H9 (cell line): Measurements from ENCODE around the gene ZFAND3. TPM values are rescaled to one million over a fixed set of nuclear protein-coding genes. Genes with fewer than 3 reads are reported as not detected.

Experiments used
- DNase-seq: peaks from one replicate; pipeline ENCODE4 v3.0.0-alpha.2; 2017
- H2AFZ ChIP-seq: one replicate; pipeline ENCODE4 v1.6.1; 2013; ENCODE audit warnings: mild to moderate bottlenecking, low read length, control low read depth, moderate library complexity
- H2AK5ac ChIP-seq: 2 replicates; pipeline ENCODE4 v1.6.1; 2013; ENCODE audit warnings: low read length, control low read depth, mixed read lengths; ENCODE audit not compliant: insufficient read length
- H2BK120ac ChIP-seq: one replicate; pipeline ENCODE4 v1.6.1; 2013; ENCODE audit warnings: low read depth, mild to moderate bottlenecking, low read length, control low read depth, inconsistent platforms; ENCODE audit not compliant: poor library complexity, severe bottlenecking
- H2BK12ac ChIP-seq: 2 replicates; pipeline ENCODE4 v1.6.1; 2013; ENCODE audit warnings: low read length, control low read depth, mixed read lengths, low read depth; ENCODE audit not compliant: insufficient read length
- H2BK15ac ChIP-seq: 2 replicates; pipeline ENCODE4 v1.6.1; 2013; ENCODE audit warnings: low read depth, low read length, control low read depth
- H2BK20ac ChIP-seq: one replicate; pipeline ENCODE4 v1.6.1; 2013; ENCODE audit warnings: low read depth, mild to moderate bottlenecking, low read length, control low read depth, inconsistent platforms; ENCODE audit not compliant: poor library complexity, severe bottlenecking
- H2BK5ac ChIP-seq: 2 replicates; pipeline ENCODE4 v1.6.1; 2013; ENCODE audit warnings: low read length, control low read depth, mixed read lengths; ENCODE audit not compliant: insufficient read length
- H3K14ac ChIP-seq: 2 replicates; pipeline ENCODE4 v1.6.1; 2013; ENCODE audit warnings: low read length, control low read depth; ENCODE audit not compliant: insufficient read depth
- H3K18ac ChIP-seq: 2 replicates; pipeline ENCODE4 v1.6.1; 2013; ENCODE audit warnings: low read depth, mild to moderate bottlenecking, mixed read lengths, low read length, control low read depth; ENCODE audit not compliant: insufficient read length
- H3K23ac ChIP-seq: 2 replicates; pipeline ENCODE4 v1.6.1; 2013; ENCODE audit warnings: low read length, control low read depth, mixed read lengths, low read depth; ENCODE audit not compliant: insufficient read length
- H3K23me2 ChIP-seq: 2 replicates; pipeline ENCODE4 v1.6.1; 2013; ENCODE audit warnings: low read depth, mild to moderate bottlenecking, mixed read lengths, low read length, control low read depth; ENCODE audit not compliant: insufficient read length, poor library complexity, severe bottlenecking
- H3K27ac ChIP-seq: 2 replicates; pipeline ENCODE4 v1.5.1; 2013; ENCODE audit warnings: low read length, control low read depth, mixed read lengths, low read depth; ENCODE audit not compliant: insufficient read length
- H3K27me3 ChIP-seq: 2 replicates; pipeline ENCODE4 v1.6.1; 2013; ENCODE audit warnings: low read length, control low read depth, inconsistent platforms; ENCODE audit not compliant: insufficient read depth
- H3K4ac ChIP-seq: 2 replicates; pipeline ENCODE4 v1.6.1; 2013; ENCODE audit warnings: low read depth, mild to moderate bottlenecking, control low read depth, inconsistent platforms, low read length, moderate library complexity
- H3K4me1 ChIP-seq: 2 replicates; pipeline ENCODE4 v1.6.1; 2013; ENCODE audit warnings: low read length, control low read depth, inconsistent platforms; ENCODE audit not compliant: insufficient read depth
- H3K4me2 ChIP-seq: 2 replicates; pipeline ENCODE4 v1.6.1; 2013; ENCODE audit warnings: low read length, control low read depth, mixed read lengths; ENCODE audit not compliant: insufficient read length, insufficient read depth
- H3K56ac ChIP-seq: 2 replicates; pipeline ENCODE4 v1.6.1; 2013; ENCODE audit warnings: low read depth, mild to moderate bottlenecking, mixed read lengths, low read length, control low read depth; ENCODE audit not compliant: insufficient read length
- H3K79me1 ChIP-seq: 2 replicates; pipeline ENCODE4 v1.6.1; 2013; ENCODE audit warnings: low read depth, mild to moderate bottlenecking, moderate library complexity, low read length, control low read depth, inconsistent platforms; ENCODE audit not compliant: insufficient read depth, poor library complexity, severe bottlenecking
- H3K79me2 ChIP-seq: 2 replicates; pipeline ENCODE4 v1.6.1; 2013; ENCODE audit warnings: low read length, control low read depth, inconsistent platforms; ENCODE audit not compliant: insufficient read depth
- H3K9ac ChIP-seq: 2 replicates; pipeline ENCODE4 v1.6.1; 2013; ENCODE audit warnings: low read length, control low read depth, mixed read lengths; ENCODE audit not compliant: insufficient read length; ENCODE audit errors: extremely low read depth
- H3K9me3 ChIP-seq: one replicate; pipeline ENCODE4 v1.6.1; 2013; ENCODE audit warnings: low read depth, low read length, inconsistent platforms; ENCODE audit not compliant: control insufficient read depth
- H3T11ph ChIP-seq: one replicate; pipeline ENCODE4 v1.6.1; 2013; ENCODE audit warnings: mild to moderate bottlenecking, low read length, control low read depth, inconsistent platforms
- H4K20me1 ChIP-seq: one replicate; pipeline ENCODE4 v1.6.1; 2013; ENCODE audit not compliant: control insufficient read depth, insufficient read length, insufficient read depth
- H4K5ac ChIP-seq: 2 replicates; pipeline ENCODE4 v1.6.1; 2013; ENCODE audit warnings: low read depth, mild to moderate bottlenecking, mixed read lengths, low read length, control low read depth; ENCODE audit not compliant: insufficient read length
- H4K8ac ChIP-seq: replicated peaks from 2 replicates; pipeline ENCODE4 v1.6.1; 2013; ENCODE audit warnings: low read length, control low read depth, mixed read lengths, low read depth; ENCODE audit not compliant: insufficient read length
- H4K91ac ChIP-seq: 2 replicates; pipeline ENCODE4 v1.6.1; 2013; ENCODE audit warnings: low read depth, mild to moderate bottlenecking, moderate library complexity, mixed read lengths, low read length, control low read depth; ENCODE audit not compliant: insufficient read length
- H3K27ac Mint-ChIP-seq, 3 experiments: 2 replicates in 2 of 3; 3 replicates in 1 of 3; pipeline ENCODE4 v1.8.0; 2020 to 2021; ENCODE audit warnings: mixed read lengths in 3 of 3, mild to moderate bottlenecking in 1 of 3, moderate library complexity in 1 of 3
- H3K27me3 Mint-ChIP-seq: 2 replicates; pipeline ENCODE4 v1.8.0; 2021; ENCODE audit warnings: low read depth, mild to moderate bottlenecking, moderate library complexity, mixed read lengths
- H3K36me3 Mint-ChIP-seq, 3 experiments: 2 replicates in 2 of 3; 3 replicates in 1 of 3; pipeline ENCODE4 v1.8.0; 2020 to 2021; ENCODE audit warnings: low read depth in 3 of 3, mixed read lengths in 3 of 3; ENCODE audit not compliant: insufficient read depth in 1 of 3
- H3K4me1 Mint-ChIP-seq, 2 experiments: 2 replicates each; pipeline ENCODE4 v1.8.0; 2020; ENCODE audit warnings: mixed read lengths in 2 of 2
- H3K4me3 Mint-ChIP-seq, 2 experiments: 2 replicates in 1 of 2; 3 replicates in 1 of 2; pipeline ENCODE4 v1.8.0; 2020 to 2021; ENCODE audit warnings: mild to moderate bottlenecking in 2 of 2, mixed read lengths in 2 of 2, moderate library complexity in 1 of 2
- H3K9me3 Mint-ChIP-seq, 2 experiments: 2 replicates in 1 of 2; 3 replicates in 1 of 2; pipeline ENCODE4 v1.8.0; 2020; ENCODE audit warnings: mild to moderate bottlenecking in 2 of 2, mixed read lengths in 2 of 2, moderate library complexity in 1 of 2
- WGBS: extraction: QIAGEN DNeasy Blood & Tissue Kit; methylation state at CpG from one replicate; pipeline ENCODE4 v1.1.7; 2013; ENCODE audit warnings: missing lambda C conversion rate, low lambda C conversion rate, mixed read lengths; ENCODE audit not compliant: insufficient read length; ENCODE audit errors: extremely low coverage; 5-methylcytosine and 5-hydroxymethylcytosine counted together
- total RNA-seq: library from RNA; stranded (reverse); gene quantifications from 2 replicates; pipeline ENCODE4 v1.2.1, GENCODE V29; 2021
- TF ChIP-seq, protein P1 (sequence below): fragments of 200-600 bp; sonication (generic); conservative IDR thresholded peaks from 3 replicates; pipeline ENCODE4 v1.8.0; 2021; ENCODE audit warnings: antibody characterized with exemption, mild to moderate bottlenecking

Gene ZFAND3
- total RNA-seq, 1 experiment from 2014 or later: 57.7 TPM

DNA sequence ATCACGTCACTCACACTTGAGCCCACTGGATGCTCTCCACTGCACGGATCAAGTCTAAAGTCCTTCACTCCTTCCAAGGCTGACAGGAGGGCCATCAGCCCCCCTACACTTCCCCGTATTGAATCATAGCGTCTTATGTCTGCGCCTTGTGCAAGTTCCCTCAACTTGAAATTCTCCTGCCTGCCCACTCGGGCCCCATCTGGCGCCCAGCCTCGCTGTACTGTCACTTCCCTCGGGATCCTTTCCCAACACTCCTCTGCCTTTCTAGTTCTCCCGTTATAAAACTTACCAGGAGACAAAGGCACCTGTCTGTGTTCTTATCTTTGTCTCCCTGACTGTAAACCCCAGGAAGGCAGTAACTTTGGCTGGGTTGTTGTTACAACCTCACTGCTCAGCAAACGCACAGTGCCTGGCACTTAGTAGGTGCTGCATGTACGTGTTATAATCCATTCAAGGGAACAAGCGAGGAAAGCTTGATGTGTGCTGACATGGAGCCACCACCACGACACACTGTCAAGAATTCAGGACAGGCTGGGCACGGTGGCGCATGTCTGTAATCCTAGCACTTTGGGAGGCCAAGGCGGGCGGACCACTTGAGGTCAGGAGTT is 33.8 kb upstream of the ZFAND3 start:
- Histone ChIP-seq H3K4ac (no peak overlapping the region), H3K79me1 (no peaks in the 10 kb centered on the region), H3K27ac (no peak overlapping the region), H3K79me2 (no peaks in the 10 kb centered on the region), H2BK120ac (no peak overlapping the region), H3K4me2 (no peak overlapping the region), H3K4me1 (peaks cover 8% of the 10 kb centered on the region; the same call in 1 of the 2 replicates), H3K23me2 (peaks cover 16% of the 10 kb centered on the region), H4K91ac (no peak overlapping the region), H3K18ac (no peak overlapping the region), H4K5ac (no peak overlapping the region), H3K56ac (no peak overlapping the region), H2BK20ac (no peak overlapping the region), H2BK5ac (no peak overlapping the region), H2AK5ac (no peak overlapping the region), H4K8ac (no peak overlapping the region), H2BK15ac (no peak overlapping the region; the same call in 1 of the 2 replicates), H3K23ac (no peak overlapping the region), H3T11ph (no peak overlapping the region), H4K20me1 (no peaks in the 10 kb centered on the region), H2AFZ (no peak overlapping the region), H2BK12ac (no peak overlapping the region), H3K9ac (no peak overlapping the region), H3K14ac (no peak overlapping the region), H3K9me3 (no peaks in the 10 kb centered on the region), H3K27me3 (peaks cover 2% of the 10 kb centered on the region; the same call in 1 of the 2 replicates)
- H3K36me3 Mint-ChIP-seq: no peaks in the 10 kb centered on the region; a peak in 1 of 7 replicates
- H3K27me3 Mint-ChIP-seq: peaks cover 54% of the 10 kb centered on the region
- peaks cover 40 to 42% of the 10 kb centered on the region in 2 experiments for H3K4me1 Mint-ChIP-seq
- WGBS: no CpG with 5 or more reads among the region's 18 CpGs
- no peaks in the 10 kb centered on the region for H3K9me3 Mint-ChIP-seq
- no peak overlapping the region; a peak in 1 of 7 replicates for H3K27ac Mint-ChIP-seq
- TF ChIP-seq, protein P1, sequence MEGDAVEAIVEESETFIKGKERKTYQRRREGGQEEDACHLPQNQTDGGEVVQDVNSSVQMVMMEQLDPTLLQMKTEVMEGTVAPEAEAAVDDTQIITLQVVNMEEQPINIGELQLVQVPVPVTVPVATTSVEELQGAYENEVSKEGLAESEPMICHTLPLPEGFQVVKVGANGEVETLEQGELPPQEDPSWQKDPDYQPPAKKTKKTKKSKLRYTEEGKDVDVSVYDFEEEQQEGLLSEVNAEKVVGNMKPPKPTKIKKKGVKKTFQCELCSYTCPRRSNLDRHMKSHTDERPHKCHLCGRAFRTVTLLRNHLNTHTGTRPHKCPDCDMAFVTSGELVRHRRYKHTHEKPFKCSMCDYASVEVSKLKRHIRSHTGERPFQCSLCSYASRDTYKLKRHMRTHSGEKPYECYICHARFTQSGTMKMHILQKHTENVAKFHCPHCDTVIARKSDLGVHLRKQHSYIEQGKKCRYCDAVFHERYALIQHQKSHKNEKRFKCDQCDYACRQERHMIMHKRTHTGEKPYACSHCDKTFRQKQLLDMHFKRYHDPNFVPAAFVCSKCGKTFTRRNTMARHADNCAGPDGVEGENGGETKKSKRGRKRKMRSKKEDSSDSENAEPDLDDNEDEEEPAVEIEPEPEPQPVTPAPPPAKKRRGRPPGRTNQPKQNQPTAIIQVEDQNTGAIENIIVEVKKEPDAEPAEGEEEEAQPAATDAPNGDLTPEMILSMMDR: no peak
- no peak for DNase-seq
- H3K4me3 Mint-ChIP-seq: no peak overlapping the region
